Uterus (tissue), 2 donors: ENCODE results near the gene EGFL8.

Experiments
- CTCF ChIP-seq, 4 experiments: fragments of 200-600 bp in 2 of 4; fragments of 450-650 bp in 2 of 4; sonication (generic) in 2 of 4; IDR thresholded peaks; one replicate each; pipeline ENCODE4 v1.5.1; 2016 to 2019; ENCODE audit warnings: antibody characterized with exemption in 4 of 4, mild to moderate bottlenecking in 2 of 4, moderate library complexity in 1 of 4
- POLR2A ChIP-seq, 2 donors: fragments of 450-650 bp; IDR thresholded peaks; one replicate each; pipeline ENCODE4 v1.6.1; 2016; ENCODE audit warnings: antibody characterized with exemption in 2 of 2, mild to moderate bottlenecking in 1 of 2, moderate library complexity in 1 of 2

GRCh38 chr6:32194825-32195651 is 30.6 kb downstream of the EGFL8 start:
- TF ChIP-seq CTCF (IDR thresholded peaks at IDR 0.05) (peak; percentile 8 to 57 (median 41)), POLR2A (IDR thresholded peaks at IDR 0.05) (peak; percentile 66 to 98)
